GM21515 (cell line): ENCODE measurements around the gene ARHGAP31.
A peak's percentile ranks its signal among the peaks of the same experiment; 100 is the strongest.
"Not testable (repeated sequence)": the region's sequence is repeated elsewhere in the genome, so short reads cannot be mapped to it uniquely, and the experiment has no call there.

Source experiments
- ATAC-seq: cut with Tn5 transposase; IDR thresholded peaks from one replicate; pipeline ENCODE4 v1.9.1; 2021; ENCODE audit not compliant: unreplicated experiment

Gene ARHGAP31

DNA sequence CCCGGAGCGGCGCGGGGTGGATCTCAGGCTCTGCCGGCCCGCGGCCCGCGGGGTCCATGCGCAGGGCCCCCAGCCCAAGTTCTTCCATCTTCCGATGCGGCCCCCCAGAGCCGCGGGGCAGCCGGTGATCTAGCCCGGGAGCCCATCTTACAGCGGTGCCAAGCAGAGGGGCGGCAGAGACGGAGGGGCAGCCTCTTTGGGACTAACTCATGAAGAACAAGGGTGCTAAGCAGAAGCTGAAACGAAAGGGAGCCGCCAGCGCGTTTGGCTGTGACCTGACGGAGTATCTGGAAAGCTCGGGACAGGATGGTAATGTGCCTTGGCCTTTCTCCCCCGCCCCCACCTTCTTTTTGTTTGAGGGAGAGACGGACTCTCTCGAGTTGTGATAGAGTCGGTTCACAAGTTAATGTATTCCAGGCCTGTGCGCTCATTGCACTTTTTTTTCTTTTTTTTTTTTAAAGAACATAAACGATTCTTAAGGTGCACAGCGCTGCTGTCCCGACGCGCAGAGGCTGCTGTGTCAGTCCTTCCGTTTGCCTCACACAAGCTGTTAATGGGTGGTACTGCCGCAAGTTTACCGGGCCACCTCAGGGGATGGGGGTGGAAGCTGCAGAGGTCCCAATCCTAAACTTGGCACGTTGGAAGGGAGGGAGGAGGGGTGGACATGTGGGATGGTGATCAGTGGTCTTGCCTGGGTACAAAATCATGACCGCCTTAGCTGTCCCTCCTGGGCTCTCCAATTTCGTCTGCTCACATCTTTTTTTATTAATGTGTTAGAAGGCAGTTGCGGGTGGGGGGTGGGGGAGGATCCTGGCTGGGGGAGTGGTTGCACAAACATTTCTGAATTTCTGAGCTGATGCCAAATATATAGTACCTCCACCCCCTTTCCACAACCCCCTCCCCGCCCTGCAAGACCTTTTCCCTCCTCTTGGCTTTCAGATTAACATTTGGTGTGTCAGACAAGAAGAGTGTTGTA lies 801 bp downstream of the ARHGAP31 start:
- peak; percentile 39 for ATAC-seq

DNA sequence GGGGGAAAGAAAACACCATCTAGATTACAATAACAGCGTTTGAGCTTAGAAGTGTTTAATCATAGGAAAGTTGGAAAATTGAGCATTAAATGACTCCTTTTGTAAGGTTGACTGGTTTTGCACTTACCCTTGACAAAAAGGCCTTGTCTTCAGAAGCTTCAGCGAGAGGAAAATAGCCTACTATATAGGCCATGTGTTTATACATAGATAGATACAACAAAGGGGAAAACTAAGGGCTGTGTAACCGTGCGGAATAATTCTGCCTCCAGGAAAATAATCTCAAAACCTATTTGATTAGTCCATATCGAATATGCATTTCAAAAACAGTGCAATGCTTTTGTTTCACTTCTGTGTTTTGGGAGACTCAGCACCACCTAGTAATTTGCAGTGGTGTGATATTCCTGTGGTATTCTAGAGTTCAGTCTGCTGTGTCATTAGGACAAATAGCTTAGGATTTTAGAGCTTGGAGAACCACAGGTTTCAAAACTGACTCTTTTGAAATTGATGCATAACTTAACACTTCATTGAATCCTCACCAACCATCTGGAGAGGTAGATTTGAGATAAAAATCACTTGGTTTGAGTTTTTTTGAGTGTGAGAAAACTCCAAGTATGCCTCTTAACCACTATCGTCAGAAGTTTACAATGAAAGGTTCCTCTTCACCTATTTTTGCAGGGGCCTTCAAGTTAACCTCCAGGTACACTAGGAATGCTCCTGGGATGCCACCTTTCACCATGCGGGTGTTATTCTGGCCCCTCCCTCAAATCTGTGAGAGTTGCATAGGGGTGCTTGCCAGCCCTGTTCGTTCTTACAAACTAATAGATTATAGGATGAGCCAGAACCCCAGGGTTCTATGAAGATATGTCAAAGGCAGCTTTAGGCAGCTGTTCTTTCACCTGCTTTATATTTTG lies 1.9 kb downstream of the ARHGAP31 start:
- ATAC-seq, result no peak

DNA sequence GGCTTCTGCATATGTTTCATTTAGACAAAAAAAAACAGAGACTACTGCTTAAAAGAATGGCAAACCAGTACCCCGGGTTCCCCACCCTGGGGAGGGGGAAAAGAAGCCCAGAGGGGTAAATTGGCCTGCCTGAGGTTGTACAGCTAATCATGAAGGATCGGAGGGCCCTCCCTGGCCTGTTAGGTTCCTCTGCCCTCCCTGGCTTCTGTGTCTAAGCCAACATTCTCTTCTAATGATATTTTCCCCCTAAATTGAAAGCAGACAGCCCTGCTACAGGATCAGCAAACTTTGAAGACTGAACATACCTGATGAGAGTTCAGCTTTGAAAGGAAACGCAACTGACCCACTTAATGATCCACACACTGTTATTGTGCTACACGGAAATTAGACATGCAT lies 2.5 kb downstream of the ARHGAP31 start:
- no peak for ATAC-seq

DNA sequence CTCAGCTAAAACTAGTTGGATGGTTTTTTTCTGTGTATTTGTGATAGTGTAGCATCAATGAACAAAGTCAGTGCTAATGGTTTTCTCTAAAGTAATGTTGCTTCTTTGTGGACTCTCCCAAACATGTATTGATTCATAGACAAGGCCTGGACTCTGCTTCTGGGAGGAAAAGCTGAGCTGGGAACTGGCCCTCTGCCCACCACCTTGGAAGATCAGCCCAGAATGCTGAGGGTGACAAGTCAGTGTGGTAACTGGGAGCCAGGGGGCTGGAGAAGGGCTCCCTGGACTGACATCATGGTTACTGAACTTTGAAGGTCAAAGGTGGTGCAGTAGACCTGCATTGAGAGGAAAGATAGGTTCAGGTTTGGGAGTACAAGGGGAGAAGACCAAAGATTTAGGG lies 3.0 kb downstream of the ARHGAP31 start:
- ATAC-seq, result no peak

DNA sequence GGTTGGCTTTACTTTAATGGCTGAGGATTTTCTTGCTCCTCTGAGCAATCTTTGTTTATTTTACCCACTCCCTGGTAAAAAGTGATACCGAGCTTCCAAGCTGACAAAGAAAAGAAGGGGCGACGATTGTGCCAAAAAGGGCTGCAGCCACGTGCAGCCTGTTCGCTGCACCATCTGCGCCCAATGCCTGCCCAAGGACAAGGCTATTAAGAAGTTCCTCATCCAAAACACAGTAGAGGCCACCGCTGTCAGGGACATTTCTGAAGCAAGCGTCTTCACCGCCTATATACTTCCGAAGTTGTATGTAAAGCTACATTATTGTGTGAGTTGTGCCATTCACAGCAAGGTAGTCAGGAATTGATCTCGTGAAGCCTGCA lies 4.4 kb downstream of the ARHGAP31 start:
- no peak for ATAC-seq

DNA sequence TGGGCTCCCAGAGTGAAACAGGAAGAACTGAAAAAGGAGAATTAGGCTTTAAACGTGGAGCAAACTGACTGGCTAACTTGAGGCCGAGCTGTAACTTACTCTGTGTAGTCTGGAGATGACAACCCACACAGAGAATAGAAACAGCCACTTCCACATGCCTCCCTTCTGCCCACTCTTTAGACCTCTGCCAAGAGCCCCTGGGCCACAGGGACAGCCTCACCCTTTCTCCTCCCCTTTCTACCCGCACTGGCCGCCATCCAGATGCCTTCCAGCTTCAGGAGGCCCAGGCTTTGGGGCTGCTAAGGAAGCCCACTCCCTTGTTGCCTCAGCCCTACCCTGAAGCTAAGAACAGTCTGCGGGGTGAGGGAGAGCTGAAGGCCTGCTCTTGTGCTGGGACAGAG lies 6.8 kb downstream of the ARHGAP31 start:
- no peak for ATAC-seq

DNA sequence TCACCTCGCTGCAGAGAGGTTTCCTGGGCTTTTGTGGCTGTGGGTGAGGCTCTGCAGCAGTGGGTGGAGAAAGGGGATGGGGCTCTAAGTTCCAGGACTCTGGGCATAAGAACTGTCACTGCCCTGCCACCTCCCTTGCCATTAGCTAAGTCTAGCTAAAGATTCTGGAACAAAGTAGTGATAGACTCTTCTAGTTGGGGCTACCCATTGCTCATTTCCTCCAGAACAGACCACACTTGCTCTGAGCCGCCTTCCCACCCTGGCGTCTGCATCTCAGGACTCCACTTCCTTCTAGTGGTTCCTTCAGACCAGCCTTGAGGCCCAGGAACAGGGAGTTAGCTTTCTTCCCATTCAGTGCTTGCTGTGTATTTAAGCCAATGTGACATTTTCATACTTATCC lies 7.5 kb downstream of the ARHGAP31 start:
- ATAC-seq, result no peak

DNA sequence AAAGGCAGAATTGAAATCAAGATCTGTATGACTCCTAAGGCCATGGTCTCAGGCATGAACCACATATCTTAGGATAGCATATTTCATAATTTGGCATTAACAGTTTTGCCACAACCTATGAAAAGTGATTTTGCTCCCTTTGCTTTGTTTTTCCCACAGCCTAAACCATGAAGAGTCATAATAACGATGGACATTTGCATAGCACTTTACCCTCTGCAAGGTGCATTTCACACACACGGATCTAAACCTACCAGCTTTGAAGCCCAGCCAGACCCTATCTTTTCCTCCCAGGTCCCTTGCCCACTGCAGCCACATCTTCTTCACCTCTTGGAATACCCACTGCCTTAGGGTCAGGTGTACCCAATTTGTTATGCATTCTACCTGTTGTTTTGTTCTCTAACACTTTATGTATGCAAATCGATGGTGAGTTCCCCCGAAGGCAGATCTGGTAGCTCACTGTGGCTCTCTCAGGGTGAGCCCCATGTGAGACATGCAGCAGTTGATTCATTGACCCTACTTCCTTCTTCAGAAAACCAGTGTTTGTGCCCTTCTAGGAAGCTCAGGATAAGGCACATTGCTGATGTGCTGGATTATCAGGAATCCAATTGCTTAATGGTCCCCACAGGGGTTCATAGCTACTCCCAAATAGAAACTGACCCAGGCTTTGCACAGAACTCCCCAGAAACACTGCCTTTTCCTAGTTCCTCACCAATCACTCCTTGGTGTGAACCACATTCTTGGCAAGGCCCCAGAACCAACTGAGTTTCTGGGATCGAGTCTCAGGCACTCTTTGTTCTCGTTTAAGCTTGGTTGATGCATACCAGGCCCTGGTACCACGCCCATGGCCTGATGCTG lies 8.7 kb downstream of the ARHGAP31 start:
- ATAC-seq, result peak; percentile 68

DNA sequence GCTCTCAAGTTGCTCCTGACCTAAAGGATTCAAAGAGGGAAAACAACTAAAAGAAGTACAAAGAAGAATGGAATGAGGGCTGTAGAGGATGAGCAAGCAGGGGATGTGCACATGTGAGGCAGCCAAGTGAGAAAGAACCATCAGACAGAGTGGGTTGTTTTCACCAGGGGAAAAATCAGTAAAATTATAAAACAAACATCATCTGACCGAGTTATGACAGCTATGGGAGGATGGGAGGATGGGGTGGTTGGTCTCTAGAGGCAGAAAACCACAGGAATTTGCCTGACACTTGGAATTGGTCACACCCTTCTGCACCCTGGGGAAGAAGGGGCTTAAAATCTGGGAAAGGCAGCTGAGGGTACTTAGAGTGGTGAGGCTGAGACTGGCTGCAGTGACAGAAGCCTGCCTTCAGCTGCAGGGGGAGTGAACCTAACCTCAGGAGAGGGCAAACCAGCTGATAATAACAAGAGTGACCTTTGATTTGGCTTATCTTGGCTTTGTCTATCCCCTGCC lies 10.1 kb downstream of the ARHGAP31 start:
- ATAC-seq, result no peak

DNA sequence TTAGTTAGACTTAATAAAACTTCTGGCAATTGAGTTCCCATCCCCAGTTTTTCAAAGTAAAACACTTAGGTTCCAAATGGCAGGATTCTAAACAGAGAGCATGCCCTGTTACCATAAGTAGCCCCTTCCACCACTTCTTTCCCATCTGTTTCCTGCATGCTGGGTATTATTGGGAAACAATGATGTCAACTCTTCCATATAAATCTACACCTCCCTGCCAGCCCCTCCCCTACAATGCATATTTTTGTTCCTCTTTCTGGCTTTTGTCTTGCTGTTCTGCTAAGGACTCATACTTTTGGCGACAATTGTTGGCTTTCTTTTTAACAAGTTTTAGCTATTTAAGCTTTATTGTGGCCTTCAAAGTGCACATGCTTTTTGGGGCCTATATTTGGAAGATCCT lies 11.1 kb downstream of the ARHGAP31 start:
- no peak for ATAC-seq

DNA sequence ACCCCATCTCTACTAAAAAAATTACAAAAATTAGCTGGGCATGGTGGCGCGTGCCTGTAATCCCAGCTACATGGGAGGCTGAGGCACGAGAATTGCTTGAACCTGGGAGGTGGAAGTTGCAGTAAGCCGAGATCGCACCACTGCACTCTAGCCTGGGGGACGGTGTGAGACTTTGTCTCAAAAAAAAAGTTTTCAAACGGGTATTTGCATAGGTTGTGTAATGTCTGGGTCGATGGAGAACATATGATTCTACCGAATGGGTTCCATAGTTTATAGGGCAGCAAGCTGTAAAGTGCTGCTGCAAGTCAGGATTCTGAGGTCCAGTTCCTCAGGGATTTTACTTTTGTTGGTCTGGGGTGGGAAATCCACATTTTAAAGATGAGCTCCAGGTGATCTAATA lies 12.2 kb downstream of the ARHGAP31 start:
- ATAC-seq, result not testable (repeated sequence)

DNA sequence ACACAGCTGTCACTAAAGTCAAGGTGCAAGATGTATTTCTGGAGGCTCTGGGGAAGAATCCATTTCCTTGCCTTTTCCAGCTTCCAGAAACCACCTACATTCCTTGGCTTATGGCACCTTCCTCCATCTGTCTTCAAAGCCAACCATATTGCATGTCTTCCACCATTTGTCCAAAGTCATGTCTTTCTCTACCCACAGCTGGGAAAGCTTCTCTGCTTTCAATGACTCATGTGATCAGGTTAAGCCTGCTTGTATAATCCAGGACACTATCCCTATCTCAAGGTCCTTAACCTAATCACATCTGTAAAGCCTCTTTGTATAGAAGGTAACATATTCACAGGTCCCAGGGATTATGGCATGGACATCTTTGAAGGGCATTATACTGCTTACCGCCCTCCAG lies 14.2 kb downstream of the ARHGAP31 start:
- no peak for ATAC-seq

DNA sequence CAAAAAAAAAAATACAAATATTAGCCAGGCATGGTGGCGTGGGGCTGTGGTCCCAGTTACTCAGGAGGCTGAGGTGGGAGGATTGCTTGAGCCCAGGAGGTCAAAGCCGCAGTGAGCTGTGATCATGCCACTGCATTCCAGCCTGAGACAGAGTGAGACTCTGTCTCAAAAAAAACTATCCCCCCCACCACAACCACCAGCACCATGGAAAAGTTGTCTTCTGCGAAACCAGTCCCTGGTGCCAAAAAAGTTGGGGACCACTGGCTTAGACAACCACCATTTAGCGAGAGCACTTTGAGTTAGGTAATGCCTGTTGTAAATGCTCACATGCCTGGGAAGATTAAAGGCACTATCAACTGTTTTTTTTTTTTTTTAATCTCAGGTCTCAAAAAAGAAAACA lies 15.4 kb downstream of the ARHGAP31 start:
- ATAC-seq, result no peak

DNA sequence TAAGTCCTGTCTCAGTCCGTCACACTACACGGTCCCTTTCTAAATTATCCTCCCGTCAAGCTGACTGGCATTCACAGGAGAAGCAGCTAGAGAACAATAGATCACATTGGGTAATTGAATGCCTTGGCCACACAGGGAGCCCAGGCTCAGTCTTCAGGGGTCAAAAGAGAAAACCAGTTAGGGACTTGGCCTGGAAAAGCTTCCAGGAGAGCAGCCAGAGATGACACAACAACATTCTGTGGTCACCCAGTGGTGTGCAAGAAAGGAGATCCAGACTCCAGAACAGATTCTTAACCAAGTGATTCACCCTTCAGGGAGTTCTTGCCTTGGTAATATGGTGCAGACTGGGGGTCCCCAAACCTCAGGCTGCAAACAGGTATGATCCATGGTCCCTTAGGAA lies 15.9 kb downstream of the ARHGAP31 start:
- no peak for ATAC-seq

DNA sequence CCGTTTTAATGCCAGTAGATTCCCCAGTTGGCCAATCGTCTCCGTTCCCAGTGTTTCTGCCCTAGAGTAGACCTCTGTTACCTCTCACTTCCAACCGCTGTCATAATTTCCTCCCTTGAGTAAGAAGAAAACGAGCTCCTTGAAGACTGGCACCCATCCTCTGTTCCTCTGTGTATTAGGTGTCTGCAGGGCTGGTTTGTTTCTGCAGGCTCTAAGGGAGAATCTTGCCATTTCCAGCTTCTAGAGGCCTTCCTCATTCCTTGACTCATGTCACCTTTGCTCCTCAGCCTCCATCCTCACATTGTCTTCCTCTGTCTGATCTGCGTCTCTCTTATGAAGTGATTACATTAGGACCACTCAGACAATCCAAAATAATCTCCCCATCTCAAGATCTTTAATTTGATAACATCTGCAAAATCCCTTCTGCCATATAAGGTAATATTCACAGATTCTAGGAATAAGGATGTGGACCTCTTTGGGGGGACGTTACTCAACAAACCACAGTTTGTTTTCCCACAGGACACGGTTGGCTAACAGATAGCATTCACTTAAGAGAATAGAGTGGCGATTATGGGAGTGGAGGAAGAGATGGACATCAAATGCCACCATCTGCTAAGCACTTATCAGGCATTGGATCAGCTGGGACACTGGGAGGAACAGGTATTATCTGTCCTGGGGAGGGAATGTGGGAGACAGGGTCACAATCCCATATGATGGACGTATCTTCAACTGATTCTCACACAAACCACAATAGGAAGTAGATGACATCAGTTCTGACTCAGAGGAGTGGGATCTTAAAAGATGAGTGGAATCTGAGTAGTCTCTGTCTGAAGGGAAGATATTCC lies 17.1 kb downstream of the ARHGAP31 start:
- no peak for ATAC-seq

DNA sequence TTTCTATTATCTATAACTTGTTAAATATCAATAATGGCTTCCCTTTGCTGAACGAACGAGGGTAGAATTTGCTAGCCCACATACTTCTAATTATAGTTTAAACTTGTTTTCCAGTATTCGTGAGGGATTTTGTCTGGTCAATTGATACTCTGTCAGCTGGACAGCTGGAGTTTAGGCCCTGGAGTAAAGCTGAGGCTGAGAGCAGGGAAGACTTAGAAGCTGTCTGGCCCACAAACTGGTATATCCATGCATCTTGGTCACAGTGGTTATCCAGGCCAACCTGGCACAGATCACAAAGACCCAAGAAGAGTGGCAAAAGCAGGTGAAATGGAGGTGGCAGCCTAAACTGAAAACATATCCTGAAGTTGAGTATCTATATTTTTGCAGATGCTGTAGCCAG lies 19.3 kb downstream of the ARHGAP31 start:
- ATAC-seq, result no peak

DNA sequence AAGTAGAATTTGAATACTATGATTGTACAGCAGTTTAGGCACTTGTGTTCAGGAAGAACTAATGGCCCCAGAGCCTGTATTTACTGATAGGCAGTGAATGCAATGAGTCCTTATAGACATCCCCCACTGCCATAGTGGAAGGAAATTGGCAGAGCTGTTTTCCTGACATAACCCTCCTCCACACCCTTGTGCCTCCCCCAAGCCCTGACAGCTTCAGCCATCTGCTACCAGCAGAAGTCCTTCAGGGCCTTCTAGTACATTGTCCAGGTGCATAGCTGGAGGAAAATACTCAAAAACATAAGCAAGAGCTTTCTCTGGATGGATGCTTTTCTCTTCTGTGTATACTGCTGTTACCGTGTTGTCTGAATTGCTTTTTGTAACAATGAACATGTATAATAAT lies 20.6 kb downstream of the ARHGAP31 start:
- no peak for ATAC-seq

DNA sequence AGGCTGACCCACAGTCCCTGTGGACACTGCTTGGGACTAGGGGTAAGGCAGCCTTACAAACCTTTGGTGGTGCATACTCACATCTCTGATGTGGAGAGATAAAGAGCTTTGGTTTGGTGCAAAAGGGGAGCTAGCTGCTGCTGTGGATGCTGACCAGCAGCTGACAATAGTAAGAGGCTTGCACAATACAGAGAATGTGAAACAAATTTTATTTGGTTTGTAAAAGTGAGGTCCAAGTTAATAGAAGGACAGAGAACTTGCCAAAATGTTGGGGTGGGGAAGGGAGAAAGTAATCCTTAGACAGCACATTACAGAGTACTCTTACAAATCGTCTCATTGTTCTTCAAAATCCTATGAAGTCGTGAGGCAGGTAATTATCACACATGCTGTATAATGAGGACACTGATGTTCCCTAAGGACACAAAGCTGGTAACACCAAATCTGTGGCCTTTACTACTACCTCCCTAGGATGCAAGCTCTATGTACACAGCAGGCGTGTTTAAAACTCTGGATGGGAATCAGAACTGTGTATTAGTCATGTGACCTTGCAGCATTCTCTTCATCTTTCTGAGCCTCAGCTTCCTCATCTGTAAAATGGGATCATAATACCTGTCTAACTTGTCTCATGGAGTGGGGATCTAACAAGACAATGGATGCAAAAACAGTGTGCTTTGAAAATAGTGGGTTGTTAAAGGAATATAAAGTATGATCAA lies 21.6 kb downstream of the ARHGAP31 start:
- ATAC-seq, result no peak

DNA sequence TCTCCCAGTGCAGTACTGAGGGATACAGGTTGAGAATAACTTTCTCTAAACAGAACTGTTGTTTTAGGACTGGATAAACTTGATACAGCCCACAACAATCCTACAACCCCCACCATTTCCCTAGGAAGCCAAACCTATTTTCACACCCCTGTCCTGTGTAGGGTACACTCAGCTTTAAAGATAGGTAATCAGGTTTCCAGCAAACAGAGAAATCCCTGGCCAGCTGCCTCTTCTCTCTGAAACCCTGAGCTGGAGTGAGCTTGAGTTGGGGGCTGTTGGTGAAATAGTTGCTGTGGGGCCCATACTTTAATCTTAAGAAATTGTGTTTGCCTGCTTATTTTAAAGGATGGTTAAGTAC lies 22.1 kb downstream of the ARHGAP31 start:
- ATAC-seq, result no peak
